Activated CD4-positive, alpha-beta memory T cell treated with anti-CD3 and anti-CD28 coated beads, Interleukin-2, amount 10 ng/mL, durations not matched to agents 7 days and 5 days (primary cell): ENCODE results near the gene PNMA6F. TPM values are rescaled to one million over a fixed set of nuclear protein-coding genes. Genes with fewer than 3 reads are reported as not detected.
"Not testable (repeated sequence)": the region's sequence is repeated elsewhere in the genome, so short reads cannot be mapped to it uniquely, and the experiment has no call there.

Source experiments
- CTCF ChIA-PET: fragments of 350-600 bp; sonication (Branson Sonifier 250); formaldehyde crosslinking; loops from one replicate; lab custom pipeline; 2021; ENCODE audit warnings: antibody characterized with exemption, inconsistent platforms; lab: Charles Lee
- POLR2A ChIA-PET: fragments of 350-600 bp; sonication (Branson Sonifier 250); formaldehyde crosslinking; loops from one replicate; lab custom pipeline; 2021; ENCODE audit warnings: antibody characterized with exemption; lab: Charles Lee
- DNase-seq: peaks from one replicate; pipeline ENCODE4 v3.0.0-alpha.2; 2020
- H3K27ac Mint-ChIP-seq: one replicate; pipeline ENCODE4 v1.8.0; 2021; ENCODE audit warnings: mild to moderate bottlenecking, mixed read lengths
- H3K27me3 Mint-ChIP-seq: one replicate; pipeline ENCODE4 v1.8.0; 2021; ENCODE audit warnings: mixed read lengths
- H3K36me3 Mint-ChIP-seq: one replicate; pipeline ENCODE4 v1.8.0; 2021; ENCODE audit warnings: low read depth, mixed read lengths
- H3K4me1 Mint-ChIP-seq: one replicate; pipeline ENCODE4 v1.8.0; 2021; ENCODE audit warnings: mixed read lengths
- H3K4me3 Mint-ChIP-seq: one replicate; pipeline ENCODE4 v1.8.0; 2021; ENCODE audit warnings: mild to moderate bottlenecking, mixed read lengths
- H3K9me3 Mint-ChIP-seq: one replicate; pipeline ENCODE4 v1.8.0; 2021; ENCODE audit warnings: mixed read lengths
- total RNA-seq, 2 experiments: library from RNA; stranded (reverse); gene quantifications; one replicate each; pipeline ENCODE4 v1.2.3, GENCODE V29; 2021

PNMA6F gene
- total RNA-seq, 2 experiments from 2014 or later, result not detected

GRCh38 chrX:153279304-153279703 lies 42.3 kb downstream of the PNMA6F start:
- H3K4me3 Mint-ChIP-seq, CTCF ChIA-PET, H3K27ac Mint-ChIP-seq, H3K9me3 Mint-ChIP-seq, H3K36me3 Mint-ChIP-seq, DNase-seq, H3K27me3 Mint-ChIP-seq, H3K4me1 Mint-ChIP-seq, POLR2A ChIA-PET: not testable (repeated sequence)

GRCh38 chrX:153276049-153276448 lies 45.5 kb downstream of the PNMA6F start:
- H3K27me3 Mint-ChIP-seq, H3K36me3 Mint-ChIP-seq, H3K9me3 Mint-ChIP-seq, H3K27ac Mint-ChIP-seq, H3K4me3 Mint-ChIP-seq, H3K4me1 Mint-ChIP-seq, POLR2A ChIA-PET, CTCF ChIA-PET, DNase-seq: not testable (repeated sequence)

GRCh38 chrX:153275418-153275817 lies 46.1 kb downstream of the PNMA6F start:
- H3K27ac Mint-ChIP-seq, DNase-seq, POLR2A ChIA-PET, CTCF ChIA-PET, H3K4me3 Mint-ChIP-seq, H3K27me3 Mint-ChIP-seq, H3K4me1 Mint-ChIP-seq, H3K9me3 Mint-ChIP-seq, H3K36me3 Mint-ChIP-seq: not testable (repeated sequence)

GRCh38 chrX:153272584-153272983 lies 49.0 kb downstream of the PNMA6F start:
- H3K36me3 Mint-ChIP-seq, H3K9me3 Mint-ChIP-seq, H3K27me3 Mint-ChIP-seq, H3K4me3 Mint-ChIP-seq, H3K4me1 Mint-ChIP-seq, POLR2A ChIA-PET, DNase-seq, H3K27ac Mint-ChIP-seq, CTCF ChIA-PET: not testable (repeated sequence)

DNA sequence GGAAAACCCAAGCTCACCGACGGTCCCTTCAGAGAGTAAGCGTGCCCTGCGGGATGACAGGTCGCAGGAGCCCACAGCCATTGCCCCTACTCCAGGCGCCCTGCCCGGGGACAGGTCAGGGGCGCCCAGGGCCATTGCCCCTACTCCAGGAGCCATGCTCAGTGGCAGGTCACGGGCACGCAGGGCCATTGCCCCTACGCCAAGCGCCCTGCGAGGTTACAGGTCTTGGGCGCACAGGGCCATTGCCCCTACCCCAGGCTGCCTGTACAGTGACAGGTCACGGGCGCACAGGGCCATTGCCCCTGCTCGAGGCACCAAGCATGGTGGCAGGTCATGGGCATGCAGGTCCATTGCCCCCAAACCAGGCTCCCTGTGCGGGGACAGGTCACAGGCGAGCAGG lies 49.5 kb downstream of the PNMA6F start:
- H3K27ac Mint-ChIP-seq, H3K36me3 Mint-ChIP-seq, DNase-seq, CTCF ChIA-PET, H3K27me3 Mint-ChIP-seq, POLR2A ChIA-PET, H3K4me1 Mint-ChIP-seq, H3K9me3 Mint-ChIP-seq, H3K4me3 Mint-ChIP-seq: not testable (repeated sequence)

Other genes with a start within 250 kb of the PNMA6F start
- under 1 TPM; 0.20 to 0.25 TPM for gene PNMA6A, start 249.3 kb downstream of the PNMA6F start, total RNA-seq
- not detected for gene MAGEA1, start 142.5 kb downstream of the PNMA6F start, total RNA-seq
- 10 to 100 TPM; 16.6 to 16.7 TPM for gene ZNF275, start 12.4 kb upstream of the PNMA6F start, total RNA-seq
- gene PNMA6E, start 79.6 kb upstream of the PNMA6F start, total RNA-seq, result not detected
- 1 to 10 TPM; 1.7 to 1.9 TPM for gene ZFP92, start 89.7 kb upstream of the PNMA6F start, total RNA-seq
- 1 to 10 TPM; 1.1 to 1.8 TPM for gene TREX2, start 124.3 kb upstream of the PNMA6F start, total RNA-seq
- 10 to 100 TPM; 33.8 to 40.5 TPM for gene HAUS7, start 148.8 kb upstream of the PNMA6F start, total RNA-seq
- gene BGN, start 173.2 kb upstream of the PNMA6F start, total RNA-seq, result not detected
- gene ATP2B3, start 195.9 kb upstream of the PNMA6F start, total RNA-seq, result not detected